ENCODE results near the gene FAM163A.

GRCh38 chr1:179831852-179832699 lies 89.0 kb downstream of the FAM163A start:
- TF ChIP-seq POLR2A (IDR thresholded peaks at IDR 0.05) (no peak), CTCF (IDR thresholded peaks at IDR 0.05) (no peak)

All from suprapubic skin (tissue), 3 donors.